HCT116 (cell line): Measurements from ENCODE around the gene SLTM.

Experiments
- ATF3 ChIP-seq: IDR thresholded peaks from 2 replicates; pipeline ENCODE4 v1.6.1; 2012
- CEBPB ChIP-seq: IDR thresholded peaks from 2 replicates; pipeline ENCODE4 v1.6.1; 2012; ENCODE audit warnings: low read depth
- CTCF ChIP-seq, 3 experiments: fragments of 200-600 bp in 1 of 3; sonication (generic) in 1 of 3; IDR thresholded peaks in 2 of 3; conservative IDR thresholded peaks in 1 of 3; 2 replicates each; pipeline ENCODE4 v1.5.1; 2012 to 2017; ENCODE audit warnings: low read depth in 2 of 3, low read length in 2 of 3, antibody characterized with exemption in 1 of 3, borderline replicate concordance in 1 of 3, control low read depth in 1 of 3, mild to moderate bottlenecking in 1 of 3, mixed read lengths in 1 of 3, mixed run types in 1 of 3, moderate library complexity in 1 of 3; ENCODE audit not compliant: insufficient read depth in 1 of 3
- EZH2 ChIP-seq: fragments of 200-600 bp; sonication (generic); IDR thresholded peaks from 2 replicates; pipeline ENCODE4 v1.6.1; 2017; ENCODE audit warnings: antibody characterized with exemption, mixed run types
- POLR2A ChIP-seq: IDR thresholded peaks from 2 replicates; pipeline ENCODE4 v1.7.0; 2011; ENCODE audit warnings: borderline replicate concordance; ENCODE audit not compliant: insufficient read depth, insufficient read length; ENCODE audit errors: extremely low read depth
- POLR2AphosphoS5 ChIP-seq: IDR thresholded peaks from 2 replicates; pipeline ENCODE4 v1.6.1; 2011; ENCODE audit warnings: mild to moderate bottlenecking, low read depth, low read length, moderate library complexity
- REST ChIP-seq: IDR thresholded peaks from 2 replicates; pipeline ENCODE4 v1.6.1; 2012; ENCODE audit warnings: low read depth

- TF ChIP-seq ATF3 (no peak), POLR2AphosphoS5 (no peak), CTCF (IDR thresholded peaks at IDR 0.05 in 2 of 3, conservative IDR thresholded peaks at IDR 0.05 in 1 of 3; ENCODE audit: borderline replicate concordance in 1 of 3, insufficient read depth in 1 of 3, low read depth in 2 of 3, low read length in 2 of 3) (no peak), CEBPB (no peak), POLR2A (no peak), REST (no peak), EZH2 (no peak)
Measured at GRCh38 chr15:58977887-58978286, 44.4 kb upstream of the SLTM start.
